GM12801 (cell line): ENCODE results near the gene MTOR.

Experiments
- TF ChIP-seq, protein P1 (sequence below): IDR thresholded peaks from one replicate; pipeline ENCODE4 v1.5.1; 2011; ENCODE audit warnings: control low read depth; ENCODE audit not compliant: insufficient read length; ENCODE audit errors: extremely low read depth

Gene MTOR

DNA sequence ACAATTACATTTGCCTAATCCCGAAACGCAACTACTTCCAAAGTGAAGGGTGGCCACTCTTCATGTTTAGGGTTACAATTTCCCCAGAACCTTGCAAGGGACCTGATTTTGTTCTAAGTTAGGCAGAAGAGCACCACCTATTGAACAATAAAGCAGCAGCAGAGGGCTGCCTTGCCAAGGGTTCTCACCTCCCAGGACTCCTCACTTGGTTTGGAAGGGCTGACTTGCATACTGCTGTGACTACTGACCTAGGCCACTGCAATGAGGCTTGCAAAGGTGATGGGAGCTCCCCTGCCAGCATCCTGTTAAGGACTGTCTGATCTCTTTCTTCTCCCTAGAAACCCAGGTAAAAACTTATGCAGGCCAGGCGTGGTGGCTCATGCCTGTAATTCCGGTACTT, 14.2 kb downstream of the MTOR start:
- TF ChIP-seq, protein P1, sequence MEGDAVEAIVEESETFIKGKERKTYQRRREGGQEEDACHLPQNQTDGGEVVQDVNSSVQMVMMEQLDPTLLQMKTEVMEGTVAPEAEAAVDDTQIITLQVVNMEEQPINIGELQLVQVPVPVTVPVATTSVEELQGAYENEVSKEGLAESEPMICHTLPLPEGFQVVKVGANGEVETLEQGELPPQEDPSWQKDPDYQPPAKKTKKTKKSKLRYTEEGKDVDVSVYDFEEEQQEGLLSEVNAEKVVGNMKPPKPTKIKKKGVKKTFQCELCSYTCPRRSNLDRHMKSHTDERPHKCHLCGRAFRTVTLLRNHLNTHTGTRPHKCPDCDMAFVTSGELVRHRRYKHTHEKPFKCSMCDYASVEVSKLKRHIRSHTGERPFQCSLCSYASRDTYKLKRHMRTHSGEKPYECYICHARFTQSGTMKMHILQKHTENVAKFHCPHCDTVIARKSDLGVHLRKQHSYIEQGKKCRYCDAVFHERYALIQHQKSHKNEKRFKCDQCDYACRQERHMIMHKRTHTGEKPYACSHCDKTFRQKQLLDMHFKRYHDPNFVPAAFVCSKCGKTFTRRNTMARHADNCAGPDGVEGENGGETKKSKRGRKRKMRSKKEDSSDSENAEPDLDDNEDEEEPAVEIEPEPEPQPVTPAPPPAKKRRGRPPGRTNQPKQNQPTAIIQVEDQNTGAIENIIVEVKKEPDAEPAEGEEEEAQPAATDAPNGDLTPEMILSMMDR: no peak

DNA sequence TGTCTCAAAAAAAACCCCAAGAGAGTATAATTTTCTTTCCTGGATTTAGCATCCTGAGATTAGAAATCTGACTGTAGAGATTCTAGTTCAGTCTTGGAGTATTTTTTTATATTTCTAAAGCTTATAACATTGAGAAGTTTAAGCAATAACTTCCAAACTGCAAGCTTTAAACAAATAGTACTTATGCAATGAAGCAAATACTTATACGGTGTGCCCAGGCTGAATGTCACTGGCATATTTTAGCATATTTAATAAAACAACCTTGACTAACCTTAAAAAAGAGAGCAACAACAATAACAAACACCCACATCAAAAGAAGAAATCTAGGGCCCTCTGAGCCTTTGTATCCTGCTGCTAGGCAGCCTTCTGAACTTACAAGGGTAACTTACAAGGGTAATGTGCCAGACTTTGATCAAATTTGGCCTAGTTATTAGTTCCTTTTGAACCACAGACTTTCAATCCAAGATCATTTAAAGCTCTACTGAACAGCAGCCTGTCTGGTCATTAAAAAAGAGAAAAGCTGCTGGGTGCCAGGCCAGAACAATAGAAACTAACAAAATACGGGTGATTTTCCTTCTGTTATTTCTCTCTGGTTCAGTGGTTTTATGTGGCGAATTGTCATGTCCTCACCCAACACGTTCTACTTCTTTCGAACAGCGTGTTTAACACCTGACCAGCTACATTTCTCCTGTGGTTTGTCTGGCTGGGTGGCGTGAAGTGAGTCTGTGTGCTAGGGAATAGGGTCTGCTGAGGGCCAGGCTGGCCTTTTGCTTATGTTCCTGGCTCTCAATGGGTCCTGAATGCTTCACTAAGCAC, 16.2 kb downstream of the MTOR start:
- TF ChIP-seq, protein P1: no peak

DNA sequence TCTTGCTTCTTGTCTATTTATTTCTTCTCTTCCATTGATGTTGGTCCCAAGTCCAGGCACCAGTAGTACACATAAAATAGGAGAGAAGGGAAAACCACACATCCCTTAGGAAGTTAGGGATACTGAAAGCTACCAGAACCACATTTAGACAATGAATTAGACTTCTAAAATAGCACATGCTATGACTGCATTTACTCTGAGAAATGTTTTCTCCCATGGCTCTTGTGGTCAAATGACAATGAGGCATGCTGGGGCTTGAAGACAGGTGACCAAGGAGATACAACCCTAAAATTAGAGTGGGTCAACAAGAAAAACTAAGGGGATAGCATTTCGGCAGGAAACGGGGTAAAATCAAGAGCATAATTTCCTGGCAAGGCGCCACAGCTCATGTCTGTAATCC, 17.1 kb downstream of the MTOR start:
- TF ChIP-seq, protein P1: no peak

DNA sequence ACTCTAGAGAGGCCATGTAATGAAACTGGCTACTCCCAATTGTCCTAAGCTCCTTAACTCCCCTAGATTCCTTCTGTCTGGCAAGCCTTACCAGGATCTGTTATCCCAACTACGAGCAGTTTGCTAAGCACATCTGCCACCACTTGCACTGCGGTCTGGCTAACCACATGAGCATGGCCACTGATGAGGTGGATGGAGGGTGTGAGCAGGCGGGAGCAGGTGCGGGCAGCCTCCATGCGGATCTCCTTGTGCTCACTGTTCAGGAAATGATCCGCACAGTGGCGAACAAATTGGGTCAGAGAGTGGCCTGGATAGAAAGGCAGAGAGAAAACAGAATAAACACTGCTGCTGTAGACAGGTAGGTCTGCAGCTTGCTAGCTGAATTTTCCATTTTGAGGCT, 24.0 kb downstream of the MTOR start:
- TF ChIP-seq, protein P1: no peak

DNA sequence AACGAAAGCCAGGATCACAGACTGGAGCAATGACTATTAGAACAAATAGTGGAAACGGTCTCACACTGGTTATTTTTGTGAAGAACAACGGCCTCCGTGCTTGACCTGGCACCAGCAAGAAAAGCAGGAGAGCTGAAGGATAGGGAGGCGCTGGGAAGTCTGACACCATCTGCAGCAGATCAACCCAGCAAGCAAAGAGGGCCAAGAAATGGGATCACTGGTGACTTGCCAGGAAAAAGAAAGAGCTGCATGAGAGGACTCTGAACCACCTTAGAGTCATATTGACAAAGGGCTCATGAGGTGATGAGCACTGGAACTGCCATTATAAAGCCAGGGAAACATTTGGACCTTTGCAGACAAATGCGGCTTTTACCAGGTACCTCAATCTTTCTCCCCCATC, 25.0 kb downstream of the MTOR start:
- TF ChIP-seq, protein P1: no peak

DNA sequence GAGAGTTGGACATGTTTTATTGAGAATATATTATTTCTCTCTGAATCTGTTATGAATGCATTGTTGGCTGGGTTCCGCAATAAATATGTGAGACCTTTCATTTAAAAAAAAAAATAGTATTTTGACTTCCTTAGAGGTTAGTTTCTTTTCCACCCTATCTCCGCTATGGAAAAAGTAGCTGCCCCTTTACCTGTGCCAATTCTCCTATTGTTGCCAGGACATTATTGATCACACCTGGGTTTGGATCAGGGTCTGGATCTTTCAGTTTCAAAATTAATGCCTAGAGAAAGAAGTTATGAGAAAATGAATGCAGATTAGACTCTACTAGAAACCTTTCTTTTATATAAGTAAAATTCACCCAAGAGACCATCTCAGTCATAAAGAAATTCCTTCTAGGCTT, 29.1 kb downstream of the MTOR start:
- TF ChIP-seq, protein P1: no peak

DNA sequence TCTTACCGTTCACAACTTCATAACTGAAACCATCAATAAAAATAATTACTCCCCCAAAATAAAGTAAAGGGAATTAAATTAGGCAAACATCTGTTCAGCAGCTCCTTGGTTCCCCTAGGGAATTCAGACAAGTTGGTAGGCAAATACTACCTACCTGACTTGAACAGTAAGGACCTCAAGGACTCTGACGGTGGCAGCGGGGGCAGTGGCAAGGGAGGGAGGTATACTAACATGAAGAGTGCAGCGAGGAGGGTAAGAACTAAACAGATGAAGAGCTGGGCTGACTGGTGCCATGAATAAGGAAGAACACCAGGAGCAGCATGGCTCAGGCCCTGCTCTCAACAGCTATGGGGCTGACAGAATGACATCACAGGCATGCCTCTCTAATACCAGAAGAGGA, 33.1 kb downstream of the MTOR start:
- TF ChIP-seq, protein P1: no peak
